ENCODE results near the gene NKAIN2.

DNA sequence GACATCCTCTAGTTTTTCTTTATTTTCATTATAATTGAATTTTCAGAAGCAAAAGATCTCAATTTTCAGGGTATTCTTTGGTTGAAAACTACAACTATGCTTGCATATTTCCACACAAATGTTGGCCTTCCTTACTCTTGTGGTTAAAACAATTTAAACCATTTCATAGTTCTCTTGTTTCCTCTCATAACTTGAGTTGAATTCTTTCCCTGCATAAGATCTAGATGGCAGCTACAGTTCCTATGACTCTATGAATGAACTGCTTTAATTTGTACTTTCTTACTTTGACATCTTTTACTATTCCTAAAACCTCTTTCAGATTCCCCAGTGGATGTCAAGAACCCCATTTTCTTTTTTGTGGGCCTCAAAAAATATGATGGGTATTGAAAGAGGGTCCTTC lies 564.5 kb downstream of the NKAIN2 start:
- TF ChIP-seq, protein P1, sequence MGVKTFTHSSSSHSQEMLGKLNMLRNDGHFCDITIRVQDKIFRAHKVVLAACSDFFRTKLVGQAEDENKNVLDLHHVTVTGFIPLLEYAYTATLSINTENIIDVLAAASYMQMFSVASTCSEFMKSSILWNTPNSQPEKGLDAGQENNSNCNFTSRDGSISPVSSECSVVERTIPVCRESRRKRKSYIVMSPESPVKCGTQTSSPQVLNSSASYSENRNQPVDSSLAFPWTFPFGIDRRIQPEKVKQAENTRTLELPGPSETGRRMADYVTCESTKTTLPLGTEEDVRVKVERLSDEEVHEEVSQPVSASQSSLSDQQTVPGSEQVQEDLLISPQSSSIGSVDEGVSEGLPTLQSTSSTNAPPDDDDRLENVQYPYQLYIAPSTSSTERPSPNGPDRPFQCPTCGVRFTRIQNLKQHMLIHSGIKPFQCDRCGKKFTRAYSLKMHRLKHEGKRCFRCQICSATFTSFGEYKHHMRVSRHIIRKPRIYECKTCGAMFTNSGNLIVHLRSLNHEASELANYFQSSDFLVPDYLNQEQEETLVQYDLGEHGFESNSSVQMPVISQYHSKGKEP (tag by site-specific recombination; IDR thresholded peaks at IDR 0.05) = no peak
- TF ChIP-seq, protein P2, sequence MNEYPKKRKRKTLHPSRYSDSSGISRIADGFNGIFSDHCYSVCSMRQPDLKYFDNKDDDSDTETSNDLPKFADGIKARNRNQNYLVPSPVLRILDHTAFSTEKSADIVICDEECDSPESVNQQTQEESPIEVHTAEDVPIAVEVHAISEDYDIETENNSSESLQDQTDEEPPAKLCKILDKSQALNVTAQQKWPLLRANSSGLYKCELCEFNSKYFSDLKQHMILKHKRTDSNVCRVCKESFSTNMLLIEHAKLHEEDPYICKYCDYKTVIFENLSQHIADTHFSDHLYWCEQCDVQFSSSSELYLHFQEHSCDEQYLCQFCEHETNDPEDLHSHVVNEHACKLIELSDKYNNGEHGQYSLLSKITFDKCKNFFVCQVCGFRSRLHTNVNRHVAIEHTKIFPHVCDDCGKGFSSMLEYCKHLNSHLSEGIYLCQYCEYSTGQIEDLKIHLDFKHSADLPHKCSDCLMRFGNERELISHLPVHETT (tag by site-specific recombination; IDR thresholded peaks at IDR 0.05) = no peak
- TF ChIP-seq ZNF777 (tag by site-specific recombination; IDR thresholded peaks at IDR 0.05; ENCODE audit: borderline replicate concordance) (no peak), ZNF23 (tag by site-specific recombination; IDR thresholded peaks at IDR 0.05; ENCODE audit: borderline replicate concordance) (no peak), ZNF114 (tag by site-specific recombination; IDR thresholded peaks at IDR 0.05) (no peak), ZNF792 (tag by site-specific recombination; IDR thresholded peaks at IDR 0.05) (no peak), TCF7L2 (IDR thresholded peaks at IDR 0.05; ENCODE audit: borderline replicate concordance, low read depth, low read length) (no peak), BCL11A (tag by site-specific recombination; IDR thresholded peaks at IDR 0.05; ENCODE audit: low read depth) (no peak), KLF1 (tag by site-specific recombination; IDR thresholded peaks at IDR 0.05) (no peak)
- TF ChIP-seq, protein P3, sequence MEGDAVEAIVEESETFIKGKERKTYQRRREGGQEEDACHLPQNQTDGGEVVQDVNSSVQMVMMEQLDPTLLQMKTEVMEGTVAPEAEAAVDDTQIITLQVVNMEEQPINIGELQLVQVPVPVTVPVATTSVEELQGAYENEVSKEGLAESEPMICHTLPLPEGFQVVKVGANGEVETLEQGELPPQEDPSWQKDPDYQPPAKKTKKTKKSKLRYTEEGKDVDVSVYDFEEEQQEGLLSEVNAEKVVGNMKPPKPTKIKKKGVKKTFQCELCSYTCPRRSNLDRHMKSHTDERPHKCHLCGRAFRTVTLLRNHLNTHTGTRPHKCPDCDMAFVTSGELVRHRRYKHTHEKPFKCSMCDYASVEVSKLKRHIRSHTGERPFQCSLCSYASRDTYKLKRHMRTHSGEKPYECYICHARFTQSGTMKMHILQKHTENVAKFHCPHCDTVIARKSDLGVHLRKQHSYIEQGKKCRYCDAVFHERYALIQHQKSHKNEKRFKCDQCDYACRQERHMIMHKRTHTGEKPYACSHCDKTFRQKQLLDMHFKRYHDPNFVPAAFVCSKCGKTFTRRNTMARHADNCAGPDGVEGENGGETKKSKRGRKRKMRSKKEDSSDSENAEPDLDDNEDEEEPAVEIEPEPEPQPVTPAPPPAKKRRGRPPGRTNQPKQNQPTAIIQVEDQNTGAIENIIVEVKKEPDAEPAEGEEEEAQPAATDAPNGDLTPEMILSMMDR (tag by site-specific recombination; IDR thresholded peaks at IDR 0.05) = no peak
- TF ChIP-seq, protein P4, sequence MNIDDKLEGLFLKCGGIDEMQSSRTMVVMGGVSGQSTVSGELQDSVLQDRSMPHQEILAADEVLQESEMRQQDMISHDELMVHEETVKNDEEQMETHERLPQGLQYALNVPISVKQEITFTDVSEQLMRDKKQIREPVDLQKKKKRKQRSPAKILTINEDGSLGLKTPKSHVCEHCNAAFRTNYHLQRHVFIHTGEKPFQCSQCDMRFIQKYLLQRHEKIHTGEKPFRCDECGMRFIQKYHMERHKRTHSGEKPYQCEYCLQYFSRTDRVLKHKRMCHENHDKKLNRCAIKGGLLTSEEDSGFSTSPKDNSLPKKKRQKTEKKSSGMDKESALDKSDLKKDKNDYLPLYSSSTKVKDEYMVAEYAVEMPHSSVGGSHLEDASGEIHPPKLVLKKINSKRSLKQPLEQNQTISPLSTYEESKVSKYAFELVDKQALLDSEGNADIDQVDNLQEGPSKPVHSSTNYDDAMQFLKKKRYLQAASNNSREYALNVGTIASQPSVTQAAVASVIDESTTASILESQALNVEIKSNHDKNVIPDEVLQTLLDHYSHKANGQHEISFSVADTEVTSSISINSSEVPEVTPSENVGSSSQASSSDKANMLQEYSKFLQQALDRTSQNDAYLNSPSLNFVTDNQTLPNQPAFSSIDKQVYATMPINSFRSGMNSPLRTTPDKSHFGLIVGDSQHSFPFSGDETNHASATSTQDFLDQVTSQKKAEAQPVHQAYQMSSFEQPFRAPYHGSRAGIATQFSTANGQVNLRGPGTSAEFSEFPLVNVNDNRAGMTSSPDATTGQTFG (tag by site-specific recombination; IDR thresholded peaks at IDR 0.05; ENCODE audit: borderline replicate concordance) = no peak
- TF ChIP-seq, protein P5, sequence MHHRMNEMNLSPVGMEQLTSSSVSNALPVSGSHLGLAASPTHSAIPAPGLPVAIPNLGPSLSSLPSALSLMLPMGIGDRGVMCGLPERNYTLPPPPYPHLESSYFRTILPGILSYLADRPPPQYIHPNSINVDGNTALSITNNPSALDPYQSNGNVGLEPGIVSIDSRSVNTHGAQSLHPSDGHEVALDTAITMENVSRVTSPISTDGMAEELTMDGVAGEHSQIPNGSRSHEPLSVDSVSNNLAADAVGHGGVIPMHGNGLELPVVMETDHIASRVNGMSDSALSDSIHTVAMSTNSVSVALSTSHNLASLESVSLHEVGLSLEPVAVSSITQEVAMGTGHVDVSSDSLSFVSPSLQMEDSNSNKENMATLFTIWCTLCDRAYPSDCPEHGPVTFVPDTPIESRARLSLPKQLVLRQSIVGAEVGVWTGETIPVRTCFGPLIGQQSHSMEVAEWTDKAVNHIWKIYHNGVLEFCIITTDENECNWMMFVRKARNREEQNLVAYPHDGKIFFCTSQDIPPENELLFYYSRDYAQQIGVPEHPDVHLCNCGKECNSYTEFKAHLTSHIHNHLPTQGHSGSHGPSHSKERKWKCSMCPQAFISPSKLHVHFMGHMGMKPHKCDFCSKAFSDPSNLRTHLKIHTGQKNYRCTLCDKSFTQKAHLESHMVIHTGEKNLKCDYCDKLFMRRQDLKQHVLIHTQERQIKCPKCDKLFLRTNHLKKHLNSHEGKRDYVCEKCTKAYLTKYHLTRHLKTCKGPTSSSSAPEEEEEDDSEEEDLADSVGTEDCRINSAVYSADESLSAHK (tag by site-specific recombination; IDR thresholded peaks at IDR 0.05) = no peak
